HFF-Myc (cell line): ENCODE data around the gene IP6K1.

ENCODE experiments used
- DNase-seq: peaks from one replicate; pipeline ENCODE4 v3.0.0-alpha.2; 2011; ENCODE audit warnings: low read depth; ENCODE audit errors: extremely low read depth
- H3K4me3 ChIP-seq: replicated peaks from 2 replicates; pipeline ENCODE4 v1.5.1; 2011; ENCODE audit warnings: low read depth, mild to moderate bottlenecking, control low read depth, low read length
- TF ChIP-seq, protein P1 (sequence below): IDR thresholded peaks from 2 replicates; pipeline ENCODE4 v1.5.1; 2012; ENCODE audit warnings: mild to moderate bottlenecking, low read depth, low read length, control low read depth; ENCODE audit errors: missing control alignments

IP6K1 gene

DNA sequence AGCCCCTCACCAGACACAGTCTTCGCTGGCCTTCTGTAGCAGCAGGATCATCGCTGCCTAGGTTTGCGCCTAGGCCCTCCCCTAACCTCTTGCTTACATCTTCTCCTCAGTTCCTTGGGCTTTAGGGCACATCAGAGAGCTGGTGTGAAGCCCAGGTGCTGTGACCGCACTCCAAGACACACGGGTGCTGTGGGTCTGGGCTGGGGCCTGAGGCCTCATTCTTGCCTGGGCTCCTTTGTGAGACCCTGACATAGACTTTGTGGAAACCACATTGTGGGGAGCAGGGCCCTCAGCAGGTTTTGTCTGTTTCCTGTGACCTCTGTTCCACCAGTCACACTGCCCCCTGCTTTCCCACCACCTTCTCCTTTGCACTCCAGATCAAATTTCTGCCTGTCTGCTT, 74.9 kb downstream of the IP6K1 start:
- DNase-seq: no peak
- TF ChIP-seq, protein P1, sequence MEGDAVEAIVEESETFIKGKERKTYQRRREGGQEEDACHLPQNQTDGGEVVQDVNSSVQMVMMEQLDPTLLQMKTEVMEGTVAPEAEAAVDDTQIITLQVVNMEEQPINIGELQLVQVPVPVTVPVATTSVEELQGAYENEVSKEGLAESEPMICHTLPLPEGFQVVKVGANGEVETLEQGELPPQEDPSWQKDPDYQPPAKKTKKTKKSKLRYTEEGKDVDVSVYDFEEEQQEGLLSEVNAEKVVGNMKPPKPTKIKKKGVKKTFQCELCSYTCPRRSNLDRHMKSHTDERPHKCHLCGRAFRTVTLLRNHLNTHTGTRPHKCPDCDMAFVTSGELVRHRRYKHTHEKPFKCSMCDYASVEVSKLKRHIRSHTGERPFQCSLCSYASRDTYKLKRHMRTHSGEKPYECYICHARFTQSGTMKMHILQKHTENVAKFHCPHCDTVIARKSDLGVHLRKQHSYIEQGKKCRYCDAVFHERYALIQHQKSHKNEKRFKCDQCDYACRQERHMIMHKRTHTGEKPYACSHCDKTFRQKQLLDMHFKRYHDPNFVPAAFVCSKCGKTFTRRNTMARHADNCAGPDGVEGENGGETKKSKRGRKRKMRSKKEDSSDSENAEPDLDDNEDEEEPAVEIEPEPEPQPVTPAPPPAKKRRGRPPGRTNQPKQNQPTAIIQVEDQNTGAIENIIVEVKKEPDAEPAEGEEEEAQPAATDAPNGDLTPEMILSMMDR: no peak
- no peak overlapping the region for H3K4me3 ChIP-seq

DNA sequence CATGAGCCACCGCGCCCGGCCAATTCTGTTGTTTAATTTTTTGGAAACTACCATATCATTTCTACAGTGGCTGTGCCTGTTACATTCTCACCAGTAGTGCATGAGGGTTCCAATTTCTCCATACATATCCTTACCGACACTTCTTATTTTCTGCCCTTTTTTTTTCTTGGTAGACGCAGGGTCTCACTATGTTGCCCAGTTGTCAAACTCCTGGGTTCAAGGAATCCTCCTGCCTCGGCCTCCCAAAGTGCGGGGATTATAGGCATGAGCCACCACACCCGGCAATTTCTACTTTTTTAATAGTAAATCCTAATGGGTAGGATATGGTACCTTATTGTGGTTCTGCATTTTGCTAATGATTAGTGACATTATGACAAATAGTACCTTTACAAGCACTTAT, 76.5 kb downstream of the IP6K1 start:
- DNase-seq: no peak
- TF ChIP-seq, protein P1: no peak
- no peak overlapping the region for H3K4me3 ChIP-seq

DNA sequence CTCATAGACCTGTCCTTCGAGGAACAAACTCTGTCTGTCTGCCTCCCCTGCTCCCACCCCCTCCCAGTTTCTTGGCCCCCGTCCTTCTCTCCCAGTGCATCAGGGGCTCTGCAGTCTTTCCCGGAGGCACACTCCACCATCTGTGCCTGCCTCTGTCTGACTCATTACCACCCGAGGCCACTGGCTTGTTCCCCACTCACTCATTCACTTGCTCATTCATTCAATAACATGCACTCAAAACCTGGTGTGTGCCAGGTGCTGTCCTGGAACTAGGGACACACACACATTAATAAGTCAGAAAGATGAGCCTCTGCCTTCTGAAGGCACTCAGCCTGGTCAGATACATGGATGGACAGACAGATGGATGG, 79.2 kb downstream of the IP6K1 start:
- no peak for DNase-seq
- H3K4me3 ChIP-seq: no peak overlapping the region
- TF ChIP-seq, protein P1: no peak

DNA sequence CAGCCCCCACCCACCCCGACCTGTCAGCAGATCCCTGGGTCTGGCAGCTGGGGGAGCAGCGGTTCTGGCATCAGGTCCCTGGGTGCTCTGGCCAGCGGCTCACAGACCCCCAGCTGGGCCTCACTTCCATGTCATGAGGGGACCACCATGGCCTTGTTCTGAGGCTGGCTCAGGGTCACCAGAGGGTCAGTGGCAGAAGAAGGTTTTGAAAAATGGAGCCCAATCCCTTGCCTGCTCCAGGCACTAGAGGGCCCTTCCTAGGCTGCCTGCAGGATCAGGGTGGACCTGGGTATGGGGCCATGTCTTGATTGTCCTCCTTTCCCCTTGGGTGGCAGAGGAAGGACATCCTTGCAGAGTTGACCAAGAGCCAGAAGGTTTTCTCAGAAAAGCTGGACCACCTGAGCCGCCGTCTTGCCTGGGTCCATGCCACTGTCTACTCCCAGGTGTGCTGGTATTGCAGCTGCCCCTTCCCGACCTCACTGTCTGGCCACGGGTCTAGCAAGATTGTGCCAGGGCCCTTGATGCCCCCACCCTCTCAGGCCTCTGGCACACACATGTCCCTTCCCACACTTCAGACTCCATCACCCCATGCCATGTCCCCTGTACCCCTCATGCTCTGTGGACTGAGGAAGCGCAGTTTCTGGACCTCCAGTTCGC, 79.8 kb downstream of the IP6K1 start:
- TF ChIP-seq, protein P1: no peak
- DNase-seq: no peak
- no peak overlapping the region for H3K4me3 ChIP-seq

DNA sequence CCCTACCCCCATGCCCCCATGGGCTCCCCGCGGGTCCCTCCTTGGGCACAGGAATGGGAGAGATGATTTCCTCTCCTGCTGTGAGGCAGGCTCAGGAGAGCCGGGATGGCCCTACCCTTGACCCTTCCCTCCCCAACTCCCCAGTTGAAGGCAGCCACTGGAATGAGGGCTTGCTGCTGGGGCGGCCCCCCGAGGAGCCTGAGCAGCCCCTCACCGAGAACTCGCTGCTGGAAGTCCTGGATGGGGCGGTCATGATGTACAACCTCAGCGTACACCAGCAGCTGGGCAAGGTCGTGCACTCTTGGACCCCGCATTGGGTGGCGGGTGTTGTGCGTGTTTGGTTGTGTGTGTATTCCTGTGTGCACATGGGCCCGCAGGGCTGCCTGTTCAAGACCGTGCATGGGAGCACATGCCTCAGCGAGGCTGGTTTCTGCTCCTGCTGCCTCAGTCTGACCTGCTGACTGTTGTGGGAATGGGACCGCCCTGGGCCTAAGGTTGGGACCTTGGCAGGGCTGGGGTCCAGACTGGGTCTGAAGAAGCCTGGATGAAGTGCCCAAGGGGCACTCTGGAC, 80.9 kb downstream of the IP6K1 start:
- H3K4me3 ChIP-seq: no peak overlapping the region
- TF ChIP-seq, protein P1: no peak
- no peak for DNase-seq

DNA sequence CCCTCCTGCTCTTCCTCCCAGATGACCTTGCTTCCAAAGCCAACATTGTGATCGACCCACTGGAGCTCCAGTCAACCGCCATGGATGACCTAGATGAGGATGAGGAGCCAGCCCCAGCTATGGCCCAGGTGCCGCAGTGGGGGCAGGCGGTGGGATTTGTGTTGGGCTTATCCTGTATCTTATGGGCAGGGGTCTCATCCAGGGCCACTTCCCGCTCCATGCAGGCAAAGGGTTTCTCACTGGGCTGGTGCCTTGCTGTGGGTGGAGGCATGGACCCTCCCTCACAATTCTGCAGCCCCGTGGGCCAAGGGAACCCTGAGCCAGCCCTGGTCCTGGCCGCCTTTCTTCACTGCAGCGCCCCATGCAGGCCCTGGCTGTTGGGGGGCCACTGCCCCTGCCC, 81.7 kb downstream of the IP6K1 start:
- no peak for DNase-seq
- TF ChIP-seq, protein P1: no peak
- no peak overlapping the region for H3K4me3 ChIP-seq

DNA sequence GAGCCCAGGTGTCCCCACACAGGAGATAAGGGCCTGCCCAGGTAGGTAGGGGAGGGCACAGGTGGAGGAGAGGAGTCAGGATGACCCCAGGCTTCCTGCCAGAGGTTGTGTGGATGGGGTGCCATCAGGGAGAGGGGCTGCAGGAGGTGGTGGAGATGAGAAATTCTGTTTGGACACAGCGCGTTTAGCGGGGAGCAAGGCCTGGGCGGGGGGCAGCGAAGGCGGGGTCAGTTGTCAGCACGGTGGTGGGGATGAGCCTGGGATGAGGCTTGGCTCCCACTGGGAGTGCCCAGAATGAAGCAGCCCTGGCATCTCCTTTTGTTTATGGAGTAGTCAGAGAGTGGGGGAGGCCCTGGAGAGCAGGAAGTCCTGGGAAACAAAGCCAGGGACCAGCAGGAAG, 82.4 kb downstream of the IP6K1 start:
- TF ChIP-seq, protein P1: no peak
- no peak for DNase-seq
- H3K4me3 ChIP-seq: no peak overlapping the region
